K562 (cell line): ENCODE measurements around the gene ZNF474. TPM values are rescaled to one million over a fixed set of nuclear protein-coding genes. Genes with fewer than 3 reads are reported as not detected.
A peak's percentile ranks its signal among the peaks of the same experiment; 100 is the strongest.

Source experiments
- AFF1 ChIP-seq, 2 experiments: fragments of 450-650 bp; IDR thresholded peaks; 2 replicates each; pipeline ENCODE4 v1.6.1; 2018; ENCODE audit warnings: mild to moderate bottlenecking in 2 of 2, low read depth in 1 of 2; ENCODE audit not compliant: partially characterized antibody in 2 of 2
- CBX1 ChIP-seq: sonication (generic); IDR thresholded peaks from 2 replicates; pipeline ENCODE4 v1.6.1; 2016; ENCODE audit warnings: antibody characterized with exemption, low read depth, mild to moderate bottlenecking
- COPS2 ChIP-seq: fragments of 450-650 bp; conservative IDR thresholded peaks from 2 replicates; pipeline ENCODE4 v1.6.1; 2016; ENCODE audit warnings: mild to moderate bottlenecking, moderate library complexity
- CREM ChIP-seq: IDR thresholded peaks from 2 replicates; pipeline ENCODE4 v1.6.1; 2014; ENCODE audit warnings: antibody characterized with exemption, low read depth
- GTF2F1 ChIP-seq: IDR thresholded peaks from 2 replicates; pipeline ENCODE4 v1.6.1; 2011; ENCODE audit warnings: low read depth, low read length, improper control_type of control experiment
- HDAC2 ChIP-seq: fragments of 450-650 bp; IDR thresholded peaks from 2 replicates; pipeline ENCODE4 v1.6.1; 2016; ENCODE audit warnings: mild to moderate bottlenecking
- KAT8 ChIP-seq: fragments of 450-650 bp; IDR thresholded peaks from 2 replicates; pipeline ENCODE4 v1.6.1; 2016; ENCODE audit warnings: low read depth, mild to moderate bottlenecking
- MYNN ChIP-seq, 2 experiments: sonication (generic); formaldehyde crosslinking in 1 of 2; IDR thresholded peaks; 2 replicates each; pipeline versions ENCODE4 v1.5.0 to v1.6.1; 2016 to 2020; ENCODE audit warnings: antibody characterized with exemption in 1 of 2, missing genetic modification reagents in 1 of 2
- PTTG1 ChIP-seq: fragments of 450-650 bp; IDR thresholded peaks from 2 replicates; pipeline ENCODE4 v1.6.1; 2016; ENCODE audit warnings: low read depth, mild to moderate bottlenecking, missing genetic modification characterization, missing compliant biosample characterization
- PURB ChIP-seq: sonication (generic); formaldehyde crosslinking; IDR thresholded peaks from 2 replicates; pipeline ENCODE4 v1.9.0; 2021; ENCODE audit warnings: low read depth, mild to moderate bottlenecking, missing genetic modification reagents
- RBM34 ChIP-seq: fragments of 200-400 bp; formaldehyde crosslinking; IDR thresholded peaks from 2 replicates; pipeline ENCODE4 v1.6.1; 2018; ENCODE audit warnings: low read length, borderline replicate concordance; ENCODE audit not compliant: insufficient read depth
- RREB1 ChIP-seq: fragments of 250-450 bp; sonication (Bioruptor Pico); IDR thresholded peaks from 2 replicates; pipeline ENCODE4 v1.4.0; 2020
- SMARCE1 ChIP-seq: fragments of 450-650 bp; IDR thresholded peaks from 2 replicates; pipeline ENCODE4 v1.7.1; 2016; ENCODE audit warnings: mild to moderate bottlenecking
- SOX6 ChIP-seq: fragments of 450-650 bp; IDR thresholded peaks from 2 replicates; pipeline ENCODE4 v1.6.1; 2014; ENCODE audit warnings: mild to moderate bottlenecking
- SPI1 ChIP-seq: IDR thresholded peaks from 2 replicates; pipeline ENCODE4 v1.6.1; 2011; ENCODE audit warnings: low read depth, low read length, control low read depth, borderline replicate concordance
- TCF7 ChIP-seq: sonication (generic); IDR thresholded peaks from 2 replicates; pipeline ENCODE4 v1.6.1; 2016; ENCODE audit warnings: antibody characterized with exemption, borderline replicate concordance
- ZBED1 ChIP-seq: IDR thresholded peaks from 2 replicates; pipeline ENCODE4 v1.6.1; 2014
- ZFPM2 ChIP-seq: fragments of 250-450 bp; sonication (Bioruptor Pico); IDR thresholded peaks from 2 replicates; pipeline ENCODE4 v1.5.1; 2022; ENCODE audit warnings: mild to moderate bottlenecking
- ZNF165 ChIP-seq: fragments of 250-450 bp; sonication (Bioruptor Pico); IDR thresholded peaks from 2 replicates; pipeline ENCODE4 v1.4.0; 2020; ENCODE audit warnings: borderline replicate concordance
- ZNF639 ChIP-seq, 2 experiments: fragments of 200-800 bp in 1 of 2; sonication (Bioruptor generic) in 1 of 2; sonication (generic) in 1 of 2; formaldehyde crosslinking in 1 of 2; IDR thresholded peaks in 1 of 2; conservative IDR thresholded peaks in 1 of 2; 2 replicates each; pipeline versions ENCODE4 v1.5.0 to v1.6.1; 2016 to 2020; ENCODE audit warnings: missing compliant biosample characterization in 1 of 2, missing genetic modification characterization in 1 of 2, missing genetic modification reagents in 1 of 2
- polyA plus RNA-seq, 8 experiments: library from polyadenylated mRNA; depleted of rRNA in 4 of 8; stranded (reverse) in 5 of 8; unstranded in 3 of 8; fragments of >200 nt; fragmentation: Nextera tagmentation in 2 of 8; fragmentation: Illumina TruSeq in 1 of 8; extraction: Ambion mirVana in 2 of 8; extraction: Trizol in 1 of 8; gene quantifications; 2 replicates each; pipeline versions ENCODE4 v1.2.1 to v1.2.3, GENCODE V29; 2011 to 2014; ENCODE audit warnings: inconsistent platforms in 1 of 8, missing spikeins in 1 of 8
- total RNA-seq, 7 experiments: library from RNA; depleted of rRNA in 6 of 7; stranded (reverse); fragments of >200 nt in 6 of 7; fragmentation: Illumina TruSeq in 2 of 7; extraction: Trizol in 2 of 7; gene quantifications; 2 replicates each; pipeline versions ENCODE4 v1.2.1 to v1.2.3, GENCODE V29; 2011 to 2021; ENCODE audit warnings: low replicate concordance in 1 of 7

ZNF474 gene
- total and polyA plus RNA-seq, 9 of the 15 experiments (the other 6 are each of a cell fraction or from before 2014, with no cell fraction given) = 0.16 to 0.62 (median 0.39) TPM

- TF ChIP-seq PURB (no peak), CBX1 (no peak), RBM34 (no peak), AFF1 (IDR thresholded peaks at IDR 0.05; ENCODE audit: low read depth in 1 of 2, partially characterized antibody in 2 of 2) (no peak), GTF2F1 (no peak), TCF7 (no peak), RREB1 (CRISPR knock-in tag) (no peak), KAT8 (no peak), ZFPM2 (CRISPR knock-in tag) (no peak), HDAC2 (no peak), MYNN (IDR thresholded peaks at IDR 0.05) (peak; percentile 90), MYNN (CRISPR knock-in tag; IDR thresholded peaks at IDR 0.05) (no peak), CREM (no peak), SMARCE1 (no peak), SPI1 (peak; percentile 78), COPS2 (no peak), PTTG1 (tag) (no peak), ZNF165 (CRISPR knock-in tag) (no peak), ZNF639 (CRISPR knock-in tag; conservative IDR thresholded peaks at IDR 0.05 in 1 of 2, IDR thresholded peaks at IDR 0.05 in 1 of 2) (no peak), ZBED1 (no peak), SOX6 (no peak)
Measured at GRCh38 chr5:122129306-122129705, at the start of gene ZNF474 (continued).
